Measurements from ENCODE around the gene KPNA3.
A peak's percentile ranks its signal among the peaks of the same experiment; 100 is the strongest.

The KPNA3 gene

GRCh38 chr13:49782784-49783183, 9.7 kb downstream of the KPNA3 start:
- no peak overlapping the region for H2AFZ ChIP-seq (ENCODE audit: low read depth)
- no peak overlapping the region for H3K9ac ChIP-seq
- H3K79me2 ChIP-seq (ENCODE audit: insufficient read depth, low read depth): peaks cover 65% of the 10 kb centered on the region
- peaks cover 35% of the 10 kb centered on the region for H3K4me1 ChIP-seq (ENCODE audit: low read depth, poor library complexity, severe bottlenecking)
- no peak overlapping the region for H3K4me2 ChIP-seq
- 0 out of 2 replicates have a peak, but pooled peaks cover 16% of the 10 kb centered on the region for H4K20me1 ChIP-seq (ENCODE audit: insufficient read depth)
- no peak overlapping the region for H3K27ac ChIP-seq
- H3K36me3 ChIP-seq (ENCODE audit: insufficient read depth): no peaks in the 10 kb centered on the region
- H3K4me3 ChIP-seq (IDR thresholded peaks at IDR 0.05; ENCODE audit: insufficient read depth, low read depth, low read length): no peak overlapping the region
- TF ChIP-seq, protein P1, sequence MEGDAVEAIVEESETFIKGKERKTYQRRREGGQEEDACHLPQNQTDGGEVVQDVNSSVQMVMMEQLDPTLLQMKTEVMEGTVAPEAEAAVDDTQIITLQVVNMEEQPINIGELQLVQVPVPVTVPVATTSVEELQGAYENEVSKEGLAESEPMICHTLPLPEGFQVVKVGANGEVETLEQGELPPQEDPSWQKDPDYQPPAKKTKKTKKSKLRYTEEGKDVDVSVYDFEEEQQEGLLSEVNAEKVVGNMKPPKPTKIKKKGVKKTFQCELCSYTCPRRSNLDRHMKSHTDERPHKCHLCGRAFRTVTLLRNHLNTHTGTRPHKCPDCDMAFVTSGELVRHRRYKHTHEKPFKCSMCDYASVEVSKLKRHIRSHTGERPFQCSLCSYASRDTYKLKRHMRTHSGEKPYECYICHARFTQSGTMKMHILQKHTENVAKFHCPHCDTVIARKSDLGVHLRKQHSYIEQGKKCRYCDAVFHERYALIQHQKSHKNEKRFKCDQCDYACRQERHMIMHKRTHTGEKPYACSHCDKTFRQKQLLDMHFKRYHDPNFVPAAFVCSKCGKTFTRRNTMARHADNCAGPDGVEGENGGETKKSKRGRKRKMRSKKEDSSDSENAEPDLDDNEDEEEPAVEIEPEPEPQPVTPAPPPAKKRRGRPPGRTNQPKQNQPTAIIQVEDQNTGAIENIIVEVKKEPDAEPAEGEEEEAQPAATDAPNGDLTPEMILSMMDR (conservative IDR thresholded peaks at IDR 0.05; ENCODE audit: low read depth, low read length): no peak
- H3K27me3 ChIP-seq (ENCODE audit: insufficient read depth, low read depth): no peaks in the 10 kb centered on the region

- no peak overlapping the region for H3K9ac ChIP-seq
- H3K79me2 ChIP-seq (ENCODE audit: insufficient read depth, low read depth): peaks cover 65% of the 10 kb centered on the region
- H3K27me3 ChIP-seq (ENCODE audit: insufficient read depth, low read depth): no peaks in the 10 kb centered on the region
- no peak overlapping the region for H3K4me2 ChIP-seq
- H3K4me1 ChIP-seq (ENCODE audit: low read depth, poor library complexity, severe bottlenecking): peaks cover 45% of the 10 kb centered on the region
- no peak overlapping the region for H2AFZ ChIP-seq (ENCODE audit: low read depth)
- H3K4me3 ChIP-seq (IDR thresholded peaks at IDR 0.05; ENCODE audit: insufficient read depth, low read depth, low read length): no peak overlapping the region
- H3K36me3 ChIP-seq (ENCODE audit: insufficient read depth): no peaks in the 10 kb centered on the region
- no peak overlapping the region for H3K27ac ChIP-seq
- 0 out of 2 replicates have a peak, but pooled peaks cover 16% of the 10 kb centered on the region for H4K20me1 ChIP-seq (ENCODE audit: insufficient read depth)
- TF ChIP-seq, protein P1 (conservative IDR thresholded peaks at IDR 0.05; ENCODE audit: low read depth, low read length): no peak
Observed at GRCh38 chr13:49781806-49782205, 10.7 kb downstream of the KPNA3 start.

DNA sequence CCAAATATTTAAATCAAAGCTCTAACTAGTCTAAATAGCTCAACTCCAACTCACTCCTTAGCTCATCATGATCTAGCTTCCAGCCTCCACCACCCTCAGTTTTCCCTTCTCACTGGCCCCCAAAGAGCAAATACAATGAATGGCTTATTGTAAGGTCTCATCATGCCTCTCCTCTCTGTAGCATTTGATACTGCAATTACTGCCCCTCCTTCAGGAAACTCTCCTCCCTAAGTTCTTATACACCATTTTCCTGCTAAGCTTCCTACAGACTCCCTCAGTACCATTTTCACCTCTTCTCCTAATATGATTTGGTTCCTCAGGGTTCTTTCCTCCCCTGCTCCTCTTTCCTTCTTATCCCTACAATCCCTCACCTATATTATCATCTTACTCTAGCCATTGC, 12.8 kb downstream of the KPNA3 start:
- Histone ChIP-seq H4K20me1 (ENCODE audit: insufficient read depth) (0 out of 2 replicates have a peak, but pooled peaks cover 15% of the 10 kb centered on the region), H3K4me2 (no peak overlapping the region)

DNA sequence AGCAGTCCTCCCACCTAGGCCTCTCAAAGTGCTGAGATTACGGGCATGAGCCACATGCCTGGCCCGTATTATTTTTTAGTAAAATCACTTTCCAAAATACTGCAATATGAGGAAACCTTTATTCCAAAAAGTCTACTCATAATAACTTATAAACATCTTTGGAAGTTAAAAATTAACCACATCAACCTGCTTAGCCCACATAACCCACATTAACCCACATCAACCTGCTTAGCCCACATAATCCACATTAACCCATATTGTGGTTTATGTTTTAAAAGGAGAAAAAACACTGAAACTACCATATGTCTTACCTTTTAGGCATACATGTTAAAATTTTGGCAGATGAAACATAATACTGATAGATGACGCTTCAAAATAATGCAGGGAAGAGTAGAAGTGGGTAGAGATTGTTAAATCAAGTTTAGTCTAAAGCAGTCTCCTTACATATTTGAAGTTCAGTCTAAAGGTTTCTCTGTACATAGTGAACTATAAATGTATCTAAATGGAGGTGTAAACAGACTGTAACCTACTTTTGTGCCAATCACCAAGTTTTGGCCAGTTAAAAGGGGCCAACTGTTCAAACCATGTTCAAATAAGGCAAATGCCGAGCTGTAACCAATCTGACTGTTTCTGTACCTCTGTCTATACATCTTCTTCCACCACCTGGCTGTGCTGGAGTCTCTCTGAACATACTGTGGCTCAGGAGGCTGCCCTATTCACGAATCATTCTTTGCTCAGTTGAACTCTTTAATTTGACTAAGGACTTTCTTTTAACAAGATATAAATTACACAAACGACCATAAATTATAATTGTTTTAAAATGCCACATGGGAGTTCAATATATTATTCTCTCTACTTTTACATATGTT, 14.5 kb downstream of the KPNA3 start:
- TF ChIP-seq, protein P1 (conservative IDR thresholded peaks at IDR 0.05; ENCODE audit: low read depth, low read length): no peak
- Histone ChIP-seq H2AFZ (ENCODE audit: low read depth) (no peak overlapping the region), H3K4me3 (IDR thresholded peaks at IDR 0.05; ENCODE audit: insufficient read depth, low read depth, low read length) (no peak overlapping the region), H3K79me2 (ENCODE audit: insufficient read depth, low read depth) (peaks cover 46% of the 10 kb centered on the region; the same call in 1 of the 2 replicates), H3K36me3 (ENCODE audit: insufficient read depth) (no peaks in the 10 kb centered on the region), H3K4me2 (peak overlapping the region; percentile 59), H4K20me1 (ENCODE audit: insufficient read depth) (0 out of 2 replicates have a peak, but pooled peaks cover 11% of the 10 kb centered on the region), H3K4me1 (ENCODE audit: low read depth, poor library complexity, severe bottlenecking) (peaks cover 48% of the 10 kb centered on the region), H3K9ac (peak overlapping the region; percentile 13; the same call in 1 of the 2 replicates), H3K27me3 (ENCODE audit: insufficient read depth, low read depth) (no peaks in the 10 kb centered on the region), H3K27ac (peak overlapping the region; percentile 38; the same call in 1 of the 2 replicates)

More for the DNA sequence above, 12.8 kb downstream of the KPNA3 start:
- TF ChIP-seq, protein P1 (conservative IDR thresholded peaks at IDR 0.05; ENCODE audit: low read depth, low read length): no peak
- no peak overlapping the region for H2AFZ ChIP-seq (ENCODE audit: low read depth)
- H3K4me3 ChIP-seq (IDR thresholded peaks at IDR 0.05; ENCODE audit: insufficient read depth, low read depth, low read length): no peak overlapping the region
- no peak overlapping the region for H3K27ac ChIP-seq
- H3K4me1 ChIP-seq (ENCODE audit: low read depth, poor library complexity, severe bottlenecking): peaks cover 48% of the 10 kb centered on the region
- no peaks in the 10 kb centered on the region for H3K36me3 ChIP-seq (ENCODE audit: insufficient read depth)
- H3K27me3 ChIP-seq (ENCODE audit: insufficient read depth, low read depth): no peaks in the 10 kb centered on the region
- no peak overlapping the region for H3K9ac ChIP-seq
- H3K79me2 ChIP-seq (ENCODE audit: insufficient read depth, low read depth): peaks cover 62% of the 10 kb centered on the region

Data from KMS-11 (cell line).